K562 (cell line): ENCODE results near the gene CASP7. TPM values are rescaled to one million over a fixed set of nuclear protein-coding genes. Genes with fewer than 3 reads are reported as not detected.

Experiments used
- ASH1L ChIP-seq: fragments of 450-650 bp; IDR thresholded peaks from 2 replicates; pipeline ENCODE4 v1.6.1; 2018; ENCODE audit warnings: borderline replicate concordance, mild to moderate bottlenecking, low read depth; ENCODE audit not compliant: partially characterized antibody
- EP300 ChIP-seq: IDR thresholded peaks from 2 replicates; pipeline ENCODE4 v1.6.1; 2012; ENCODE audit warnings: low read length, improper control_type of control experiment
- FOS ChIP-seq: IDR thresholded peaks from 3 replicates; pipeline ENCODE4 v1.6.1; 2011; ENCODE audit not compliant: insufficient read length; ENCODE audit errors: extremely low read depth
- FUS ChIP-seq: fragments of 200-400 bp; formaldehyde crosslinking; optimal IDR thresholded peaks from 2 replicates; pipeline ENCODE3; 2017; ENCODE audit warnings: low read depth, low read length
- GABPA ChIP-seq: fragments of 200-800 bp; sonication (Bioruptor generic); conservative IDR thresholded peaks from 2 replicates; pipeline ENCODE4 v1.6.1; 2016; ENCODE audit warnings: low read depth, missing genetic modification characterization, missing compliant biosample characterization
- GATAD2A ChIP-seq: fragments of 450-650 bp; IDR thresholded peaks from 2 replicates; pipeline ENCODE4 v1.6.1; 2017
- LARP7 ChIP-seq: fragments of 450-650 bp; IDR thresholded peaks from 2 replicates; pipeline ENCODE4 v1.6.1; 2016
- SIN3A ChIP-seq, 2 experiments: fragments of 150-350 bp in 1 of 2; IDR thresholded peaks; 2 replicates each; pipeline ENCODE4 v1.6.1; 2011 to 2016; ENCODE audit warnings: borderline replicate concordance in 2 of 2, low read depth in 2 of 2, low read length in 2 of 2, mild to moderate bottlenecking in 2 of 2, moderate library complexity in 2 of 2; ENCODE audit not compliant: control insufficient read depth in 1 of 2
- ZNF239 ChIP-seq: fragments of 250-450 bp; sonication (Bioruptor Pico); IDR thresholded peaks from 2 replicates; pipeline ENCODE4 v1.4.0; 2020; ENCODE audit warnings: mild to moderate bottlenecking
- ZNF778 ChIP-seq: fragments of 450-650 bp; formaldehyde crosslinking; IDR thresholded peaks from 2 replicates; pipeline ENCODE4 v1.4.0; 2020; ENCODE audit warnings: mild to moderate bottlenecking, moderate library complexity
- polyA plus RNA-seq, 8 experiments: library from polyadenylated mRNA; depleted of rRNA in 4 of 8; stranded (reverse) in 5 of 8; unstranded in 3 of 8; fragments of >200 nt; fragmentation: Nextera tagmentation in 2 of 8; fragmentation: Illumina TruSeq in 1 of 8; extraction: Ambion mirVana in 2 of 8; extraction: Trizol in 1 of 8; gene quantifications; 2 replicates each; pipeline versions ENCODE4 v1.2.1 to v1.2.3, GENCODE V29; 2011 to 2014; ENCODE audit warnings: inconsistent platforms in 1 of 8, missing spikeins in 1 of 8
- total RNA-seq, 7 experiments: library from RNA; depleted of rRNA in 6 of 7; stranded (reverse); fragments of >200 nt in 6 of 7; fragmentation: Illumina TruSeq in 2 of 7; extraction: Trizol in 2 of 7; gene quantifications; 2 replicates each; pipeline versions ENCODE4 v1.2.1 to v1.2.3, GENCODE V29; 2011 to 2021; ENCODE audit warnings: low replicate concordance in 1 of 7
- TF ChIP-seq, protein P1 (sequence below): IDR thresholded peaks from 2 replicates; pipeline ENCODE4 v1.6.1; 2012; ENCODE audit warnings: low read depth, low read length, improper control_type of control experiment, borderline replicate concordance
- TF ChIP-seq, protein P2 (sequence below): fragments of 200-800 bp; sonication (Bioruptor generic); IDR thresholded peaks from 2 replicates; pipeline ENCODE4 v1.6.1; 2016; ENCODE audit warnings: missing genetic modification characterization, missing compliant biosample characterization
- TF ChIP-seq, protein P3 (sequence below): sonication (generic); formaldehyde crosslinking; IDR thresholded peaks from 2 replicates; pipeline ENCODE4 v1.8.0; 2023; ENCODE audit warnings: missing genetic modification reagents, mild to moderate bottlenecking, borderline replicate concordance

CASP7 gene
- total and polyA plus RNA-seq, 9 of the 15 experiments (the other 6 are each of a cell fraction or from before 2014, with no cell fraction given): 2.2 to 23.3 (median 9.0) TPM

DNA sequence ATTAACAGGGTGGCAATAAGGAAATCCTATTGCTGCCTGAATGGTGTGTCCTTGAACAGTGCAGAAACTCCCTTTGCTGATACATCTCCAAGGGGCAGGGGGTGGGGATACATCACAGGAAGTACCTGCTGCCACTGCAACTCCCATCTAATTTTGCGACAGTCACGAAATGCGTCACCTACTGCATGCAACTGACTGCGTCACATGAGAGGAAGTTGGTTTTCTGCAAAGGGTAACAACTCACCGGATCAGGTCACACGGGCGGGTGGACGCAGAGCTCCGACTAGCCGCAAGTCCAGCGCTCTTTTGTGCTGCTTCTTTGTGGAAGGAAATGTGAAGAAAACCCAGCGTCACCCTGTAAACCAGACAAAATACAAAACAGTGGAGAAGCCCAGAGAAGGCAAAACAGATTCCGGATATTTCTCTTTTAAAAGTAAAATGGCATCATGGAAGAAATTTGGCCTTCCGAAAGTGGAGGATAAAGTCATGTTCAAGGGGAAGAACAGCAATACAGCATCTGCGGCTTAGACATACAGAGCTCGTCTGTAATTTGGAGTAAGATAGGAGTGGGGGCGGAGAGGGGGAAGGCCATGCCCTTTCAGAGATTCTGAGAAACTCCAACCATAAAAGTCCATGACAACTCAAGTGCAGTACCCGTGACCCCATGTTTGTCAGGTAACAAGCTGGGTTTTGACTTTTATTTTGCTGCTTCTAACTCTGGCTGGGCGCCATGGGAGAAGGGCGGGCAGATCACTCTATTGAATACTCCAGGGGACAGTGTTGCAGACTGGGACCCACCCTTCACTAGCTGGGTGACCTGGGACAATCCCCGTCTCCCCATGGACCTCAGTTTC is 39.5 kb downstream of the CASP7 start (continued):
- TF ChIP-seq, protein P1, sequence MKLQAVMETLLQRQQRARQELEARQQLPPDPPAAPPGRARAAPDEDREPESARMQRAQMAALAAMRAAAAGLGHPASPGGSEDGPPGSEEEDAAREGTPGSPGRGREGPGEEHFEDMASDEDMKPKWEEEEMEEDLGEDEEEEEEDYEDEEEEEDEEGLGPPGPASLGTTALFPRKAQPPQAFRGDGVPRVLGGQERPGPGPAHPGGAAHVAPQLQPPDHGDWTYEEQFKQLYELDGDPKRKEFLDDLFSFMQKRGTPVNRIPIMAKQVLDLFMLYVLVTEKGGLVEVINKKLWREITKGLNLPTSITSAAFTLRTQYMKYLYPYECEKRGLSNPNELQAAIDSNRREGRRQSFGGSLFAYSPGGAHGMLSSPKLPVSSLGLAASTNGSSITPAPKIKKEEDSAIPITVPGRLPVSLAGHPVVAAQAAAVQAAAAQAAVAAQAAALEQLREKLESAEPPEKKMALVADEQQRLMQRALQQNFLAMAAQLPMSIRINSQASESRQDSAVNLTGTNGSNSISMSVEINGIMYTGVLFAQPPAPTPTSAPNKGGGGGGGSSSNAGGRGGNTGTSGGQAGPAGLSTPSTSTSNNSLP: no peak
- TF ChIP-seq EP300 (no peak), GATAD2A (no peak), ASH1L (no peak), LARP7 (no peak), ZNF239 (CRISPR knock-in tag) (no peak), FOS (no peak), FUS (no peak), ZNF778 (CRISPR knock-in tag) (no peak), GABPA (peak; percentile 87), SIN3A (IDR thresholded peaks at IDR 0.05; ENCODE audit: borderline replicate concordance in 2 of 2, control insufficient read depth in 1 of 2, low read depth in 2 of 2, low read length in 2 of 2) (no peak)
- TF ChIP-seq, protein P2, sequence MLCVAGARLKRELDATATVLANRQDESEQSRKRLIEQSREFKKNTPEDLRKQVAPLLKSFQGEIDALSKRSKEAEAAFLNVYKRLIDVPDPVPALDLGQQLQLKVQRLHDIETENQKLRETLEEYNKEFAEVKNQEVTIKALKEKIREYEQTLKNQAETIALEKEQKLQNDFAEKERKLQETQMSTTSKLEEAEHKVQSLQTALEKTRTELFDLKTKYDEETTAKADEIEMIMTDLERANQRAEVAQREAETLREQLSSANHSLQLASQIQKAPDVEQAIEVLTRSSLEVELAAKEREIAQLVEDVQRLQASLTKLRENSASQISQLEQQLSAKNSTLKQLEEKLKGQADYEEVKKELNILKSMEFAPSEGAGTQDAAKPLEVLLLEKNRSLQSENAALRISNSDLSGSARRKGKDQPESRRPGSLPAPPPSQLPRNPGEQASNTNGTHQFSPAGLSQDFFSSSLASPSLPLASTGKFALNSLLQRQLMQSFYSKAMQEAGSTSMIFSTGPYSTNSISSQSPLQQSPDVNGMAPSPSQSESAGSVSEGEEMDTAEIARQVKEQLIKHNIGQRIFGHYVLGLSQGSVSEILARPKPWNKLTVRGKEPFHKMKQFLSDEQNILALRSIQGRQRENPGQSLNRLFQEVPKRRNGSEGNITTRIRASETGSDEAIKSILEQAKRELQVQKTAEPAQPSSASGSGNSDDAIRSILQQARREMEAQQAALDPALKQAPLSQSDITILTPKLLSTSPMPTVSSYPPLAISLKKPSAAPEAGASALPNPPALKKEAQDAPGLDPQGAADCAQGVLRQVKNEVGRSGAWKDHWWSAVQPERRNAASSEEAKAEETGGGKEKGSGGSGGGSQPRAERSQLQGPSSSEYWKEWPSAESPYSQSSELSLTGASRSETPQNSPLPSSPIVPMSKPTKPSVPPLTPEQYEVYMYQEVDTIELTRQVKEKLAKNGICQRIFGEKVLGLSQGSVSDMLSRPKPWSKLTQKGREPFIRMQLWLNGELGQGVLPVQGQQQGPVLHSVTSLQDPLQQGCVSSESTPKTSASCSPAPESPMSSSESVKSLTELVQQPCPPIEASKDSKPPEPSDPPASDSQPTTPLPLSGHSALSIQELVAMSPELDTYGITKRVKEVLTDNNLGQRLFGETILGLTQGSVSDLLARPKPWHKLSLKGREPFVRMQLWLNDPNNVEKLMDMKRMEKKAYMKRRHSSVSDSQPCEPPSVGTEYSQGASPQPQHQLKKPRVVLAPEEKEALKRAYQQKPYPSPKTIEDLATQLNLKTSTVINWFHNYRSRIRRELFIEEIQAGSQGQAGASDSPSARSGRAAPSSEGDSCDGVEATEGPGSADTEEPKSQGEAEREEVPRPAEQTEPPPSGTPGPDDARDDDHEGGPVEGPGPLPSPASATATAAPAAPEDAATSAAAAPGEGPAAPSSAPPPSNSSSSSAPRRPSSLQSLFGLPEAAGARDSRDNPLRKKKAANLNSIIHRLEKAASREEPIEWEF (CRISPR knock-in tag): no peak
- TF ChIP-seq, protein P3, sequence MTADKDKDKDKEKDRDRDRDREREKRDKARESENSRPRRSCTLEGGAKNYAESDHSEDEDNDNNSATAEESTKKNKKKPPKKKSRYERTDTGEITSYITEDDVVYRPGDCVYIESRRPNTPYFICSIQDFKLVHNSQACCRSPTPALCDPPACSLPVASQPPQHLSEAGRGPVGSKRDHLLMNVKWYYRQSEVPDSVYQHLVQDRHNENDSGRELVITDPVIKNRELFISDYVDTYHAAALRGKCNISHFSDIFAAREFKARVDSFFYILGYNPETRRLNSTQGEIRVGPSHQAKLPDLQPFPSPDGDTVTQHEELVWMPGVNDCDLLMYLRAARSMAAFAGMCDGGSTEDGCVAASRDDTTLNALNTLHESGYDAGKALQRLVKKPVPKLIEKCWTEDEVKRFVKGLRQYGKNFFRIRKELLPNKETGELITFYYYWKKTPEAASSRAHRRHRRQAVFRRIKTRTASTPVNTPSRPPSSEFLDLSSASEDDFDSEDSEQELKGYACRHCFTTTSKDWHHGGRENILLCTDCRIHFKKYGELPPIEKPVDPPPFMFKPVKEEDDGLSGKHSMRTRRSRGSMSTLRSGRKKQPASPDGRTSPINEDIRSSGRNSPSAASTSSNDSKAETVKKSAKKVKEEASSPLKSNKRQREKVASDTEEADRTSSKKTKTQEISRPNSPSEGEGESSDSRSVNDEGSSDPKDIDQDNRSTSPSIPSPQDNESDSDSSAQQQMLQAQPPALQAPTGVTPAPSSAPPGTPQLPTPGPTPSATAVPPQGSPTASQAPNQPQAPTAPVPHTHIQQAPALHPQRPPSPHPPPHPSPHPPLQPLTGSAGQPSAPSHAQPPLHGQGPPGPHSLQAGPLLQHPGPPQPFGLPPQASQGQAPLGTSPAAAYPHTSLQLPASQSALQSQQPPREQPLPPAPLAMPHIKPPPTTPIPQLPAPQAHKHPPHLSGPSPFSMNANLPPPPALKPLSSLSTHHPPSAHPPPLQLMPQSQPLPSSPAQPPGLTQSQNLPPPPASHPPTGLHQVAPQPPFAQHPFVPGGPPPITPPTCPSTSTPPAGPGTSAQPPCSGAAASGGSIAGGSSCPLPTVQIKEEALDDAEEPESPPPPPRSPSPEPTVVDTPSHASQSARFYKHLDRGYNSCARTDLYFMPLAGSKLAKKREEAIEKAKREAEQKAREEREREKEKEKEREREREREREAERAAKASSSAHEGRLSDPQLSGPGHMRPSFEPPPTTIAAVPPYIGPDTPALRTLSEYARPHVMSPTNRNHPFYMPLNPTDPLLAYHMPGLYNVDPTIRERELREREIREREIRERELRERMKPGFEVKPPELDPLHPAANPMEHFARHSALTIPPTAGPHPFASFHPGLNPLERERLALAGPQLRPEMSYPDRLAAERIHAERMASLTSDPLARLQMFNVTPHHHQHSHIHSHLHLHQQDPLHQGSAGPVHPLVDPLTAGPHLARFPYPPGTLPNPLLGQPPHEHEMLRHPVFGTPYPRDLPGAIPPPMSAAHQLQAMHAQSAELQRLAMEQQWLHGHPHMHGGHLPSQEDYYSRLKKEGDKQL: no peak
